HEK293T (cell line): ENCODE results near the gene PRRT4.

Source experiments
- ARNT ChIP-seq: fragments of 450-650 bp; IDR thresholded peaks from 2 replicates; pipeline ENCODE4 v1.6.1; 2017; ENCODE audit warnings: mild to moderate bottlenecking
- ELF4 ChIP-seq: fragments of 450-650 bp; IDR thresholded peaks from 2 replicates; pipeline ENCODE4 v1.6.1; 2017; ENCODE audit warnings: antibody characterized with exemption
- FOXA1 ChIP-seq: fragments of 450-650 bp; IDR thresholded peaks from 2 replicates; pipeline ENCODE4 v1.6.1; 2016; ENCODE audit warnings: mild to moderate bottlenecking
- LEF1 ChIP-seq: fragments of 450-650 bp; IDR thresholded peaks from 2 replicates; pipeline ENCODE4 v1.6.1; 2017; ENCODE audit warnings: mild to moderate bottlenecking, borderline replicate concordance
- SP1 ChIP-seq: fragments of 450-650 bp; IDR thresholded peaks from 2 replicates; pipeline ENCODE4 v1.6.1; 2017

DNA sequence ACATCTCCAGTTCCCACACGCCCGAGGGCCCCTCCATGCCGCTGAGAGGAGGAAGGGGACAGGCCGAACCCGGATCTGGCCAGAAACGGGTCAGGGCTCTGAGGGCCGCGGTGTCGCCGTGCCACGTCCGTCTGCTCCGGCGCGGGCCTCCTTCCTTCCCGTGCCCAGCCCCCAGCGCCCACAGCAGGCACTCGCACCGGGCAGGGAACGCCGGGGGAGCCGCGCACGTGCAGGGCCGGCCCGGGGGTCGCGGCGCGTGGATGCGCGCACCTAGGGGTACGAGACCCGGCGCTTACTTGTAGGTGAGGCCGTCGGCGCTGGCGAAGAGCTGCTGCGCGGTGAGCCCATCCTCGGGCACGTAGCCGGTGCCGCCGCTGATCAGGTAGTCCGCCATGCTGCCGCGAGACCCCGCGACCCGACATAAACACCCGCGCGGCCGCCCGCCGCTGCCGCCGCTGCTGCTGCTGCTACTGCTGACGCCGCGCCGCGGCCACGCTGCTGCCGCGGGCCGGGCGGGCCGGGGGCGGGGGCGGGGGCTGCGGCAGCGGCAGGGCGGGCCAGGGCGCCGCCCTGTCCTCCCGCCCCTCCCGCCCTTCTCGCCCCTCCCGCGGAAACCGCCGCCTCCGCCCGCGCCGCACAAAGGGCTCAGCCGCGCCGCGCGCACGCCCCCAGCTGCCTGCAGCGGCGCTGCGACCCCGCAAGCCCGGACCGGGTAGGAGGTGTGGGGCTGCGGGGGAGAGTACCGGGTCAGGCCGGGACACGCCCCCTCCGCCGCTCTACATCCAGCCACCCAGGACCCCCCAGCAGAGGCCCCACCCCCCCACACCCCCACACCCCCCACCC is 44.2 kb upstream of the PRRT4 start:
- TF ChIP-seq ARNT (no peak), SP1 (no peak), FOXA1 (no peak), ELF4 (no peak), LEF1 (no peak)
